NB4 (cell line): ENCODE measurements around the gene VCAM1.

ENCODE experiments used
- CTCF ChIP-seq: IDR thresholded peaks from one replicate; pipeline ENCODE4 v1.5.1; 2012; ENCODE audit warnings: low read depth, low read length
- MAX ChIP-seq: IDR thresholded peaks from 2 replicates; pipeline ENCODE4 v1.6.1; 2011; ENCODE audit warnings: low read depth, low read length
- MYC ChIP-seq: IDR thresholded peaks from 2 replicates; pipeline ENCODE4 v1.6.1; 2011; ENCODE audit warnings: low read depth, low read length

GRCh38 chr1:100731758-100732157 is 12.2 kb downstream of the VCAM1 start:
- TF ChIP-seq CTCF (no peak), MAX (no peak), MYC (no peak)
